Diencephalon (tissue), 1 donor: Measurements from ENCODE around the gene BBS12. TPM values are rescaled to one million over a fixed set of nuclear protein-coding genes. Genes with fewer than 3 reads are reported as not detected.

Source experiments
- total RNA-seq: library from RNA; depleted of rRNA; stranded (reverse); fragments of >200 nt; gene quantifications from one replicate; pipeline ENCODE4 v1.2.3, GENCODE V29; 2014

The BBS12 gene
- total RNA-seq: 15.2 TPM

DNA sequence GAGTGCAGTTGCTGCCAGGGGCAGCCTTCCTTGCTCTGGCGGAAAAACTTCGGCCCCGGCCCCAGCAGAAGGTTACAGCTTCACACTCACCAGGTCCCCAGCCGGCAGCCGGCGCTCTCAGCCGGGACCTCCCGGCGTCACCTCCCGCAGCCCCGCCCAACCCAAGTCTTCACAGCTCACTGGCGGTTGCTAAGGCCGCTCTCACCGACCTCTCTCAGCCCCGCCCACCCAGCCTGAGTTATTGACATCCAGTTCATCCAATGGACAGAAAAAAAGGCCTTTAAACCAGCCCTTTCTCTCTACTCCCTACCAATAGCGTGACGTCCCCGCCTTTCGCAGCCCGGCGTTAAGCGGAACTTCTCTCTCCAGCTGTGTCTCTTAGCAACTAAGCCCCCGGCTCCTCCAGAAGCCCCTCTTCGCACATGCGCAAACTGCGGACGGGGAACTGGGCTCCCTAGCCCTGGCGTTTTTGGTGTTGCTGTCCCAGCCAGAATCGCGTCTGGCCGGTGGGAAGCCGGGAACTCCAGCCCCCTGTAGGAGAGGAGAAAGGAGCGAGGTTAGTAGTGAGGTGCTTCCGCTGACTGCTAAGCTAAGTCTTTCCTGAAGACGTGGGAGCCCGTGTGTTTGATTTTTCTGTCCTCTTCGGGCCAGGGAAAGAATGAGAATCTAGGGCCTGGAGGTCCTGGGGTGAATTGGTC lies at the start of gene BBS12:
Gene BBS12 (plus strand): TSS at position 376 of the 698 bp plus-strand sequence. CDS start 9,189 bp downstream, outside the sequence.

Other genes starting within 250 kb of the BBS12 start
- not detected for gene IL21, start 111.6 kb upstream of the BBS12 start, total RNA-seq
- 20.3 TPM for gene FGF2, start 94.1 kb downstream of the BBS12 start, total RNA-seq
- 12.0 TPM for gene NUDT6, start 189.9 kb downstream of the BBS12 start, total RNA-seq